Heart right ventricle (tissue), 16 donors: ENCODE results near the gene CHRNB1. TPM values are rescaled to one million over a fixed set of nuclear protein-coding genes. Genes with fewer than 3 reads are reported as not detected.

Source experiments
- ATAC-seq, 8 donors: fragments of 200-7000 bp; cut with Tn5 transposase; one replicate each; pipeline ENCODE4 v1.9.1; 2020; ENCODE audit warnings: mild to moderate bottlenecking in 8 of 8, moderate library complexity in 8 of 8, moderate number of reproducible peaks in 1 of 8
- DNase-seq, 2 donors: peaks; one replicate each; pipeline ENCODE4 v3.0.0-alpha.2; 2020
- H3K27ac ChIP-seq, 10 donors: fragments of 200-600 bp; sonication (generic) in 2 of 10; one replicate each; pipeline versions ENCODE4 v1.5.0 to v1.8.0; 2020 to 2022; ENCODE audit warnings: mild to moderate bottlenecking in 3 of 10
- H3K27me3 ChIP-seq, 7 donors: fragments of 200-600 bp; one replicate each; pipeline ENCODE4 v1.8.0; 2021 to 2022; ENCODE audit warnings: mild to moderate bottlenecking in 2 of 7
- H3K36me3 ChIP-seq, 9 donors: fragments of 200-600 bp; sonication (generic) in 1 of 9; one replicate each; pipeline versions ENCODE4 v1.5.0 to v1.8.0; 2020 to 2022; ENCODE audit warnings: mild to moderate bottlenecking in 2 of 9
- H3K4me1 ChIP-seq, 9 donors: fragments of 200-600 bp; sonication (generic) in 1 of 9; one replicate each; pipeline versions ENCODE4 v1.5.0 to v1.8.0; 2020 to 2022; ENCODE audit warnings: mild to moderate bottlenecking in 4 of 9
- H3K4me3 ChIP-seq, 10 donors: fragments of 200-600 bp; sonication (generic) in 2 of 10; one replicate each; pipeline versions ENCODE4 v1.5.0 to v1.8.0; 2020 to 2022; ENCODE audit warnings: mild to moderate bottlenecking in 7 of 10, moderate library complexity in 2 of 10
- H3K9me3 ChIP-seq, 11 donors: fragments of 200-600 bp in 10 of 11; sonication (generic) in 2 of 11; one replicate each; pipeline versions ENCODE4 v1.5.0 to v1.8.0; 2013 to 2022; ENCODE audit warnings: mild to moderate bottlenecking in 2 of 11, control low read depth in 1 of 11, moderate library complexity in 1 of 11
- CTCF ChIP-seq, 9 donors: fragments of 200-600 bp; sonication (generic) in 2 of 9; IDR thresholded peaks; one replicate each; pipeline versions ENCODE4 v1.5.0 to v1.8.0; 2021 to 2022; ENCODE audit warnings: antibody characterized with exemption in 9 of 9, mild to moderate bottlenecking in 5 of 9, moderate library complexity in 1 of 9
- WGBS, 2 donors: extraction: QIAGEN DNeasy Blood & Tissue Kit; methylation state at CpG; one replicate each; pipeline ENCODE4 v1.1.7; 2013; ENCODE audit warnings: inconsistent platforms in 1 of 2; 5-methylcytosine and 5-hydroxymethylcytosine counted together
- intact Hi-C, 10 donors: fragments of 100-400 bp; cut with DNase I; formaldehyde crosslinking; loops; one replicate each; pipeline versions ENCODE4 v1.11.1 to v1.14.2; 2022
- polyA plus RNA-seq, 2 donors: library from polyadenylated mRNA; stranded (reverse); fragments of 200-250 nt; gene quantifications; one replicate each; pipeline ENCODE4 v1.2.3, GENCODE V29; 2013
- total RNA-seq, 10 donors: library from RNA; stranded (reverse); fragmentation: NEBNext Ultra II Directional in 3 of 10; extraction: Animal tissue kit (Norgen Biotek cat#: 25700) in 3 of 10; gene quantifications; one replicate each; pipeline versions ENCODE4 v1.2.1 to v1.2.4, GENCODE V29; 2021 to 2023
- donor health status: Arrhythmogenic right ventricular cardiomyopathy.
- donor health status: ischemic (EF 13 %, LVEDD 7.1; RV severe dilation, severe dysfunction).
- donor health status: healthy with polysubstance abuse.
- donor health status: DM: no; HTN: yes; CAD: no.
- donor health status: DM: no; HTN: no; CAD: no.
- donor health status: ischemic (EF 25% LVEDD 6.9; RV normal size, moderate dysfunction).
- donor health status: ischemic (EF 25% LVEDD 5.7; RV mildly dilated, moderate dysfunction).
- donor health status: healthy.
- donor health status: DM: yes; HTN: yes; CAD: no.
- donor health status: Ischemic cardiomyopathy.
- donor health status: ischemic (EF 35%, LVEDD 5.7; RV mildly dilated, moderate dysfunction).
- donor health status: nonischemic (EF 11% LVEDD 7.7; RV severe dilation, severe dysfunction).
- donor health status: DM: yes; HTN: yes; CAD: no.
- donor health status: PGD.
- donor health status: ischemic (EF 29% LVEDD 5.4; RV normal size, mild dysfunction).
- donor health status: nonischemic (EF 23%, LVEDD 6.1; RV moderate dilation, normal function).

CHRNB1 gene
- total and polyA plus RNA-seq, 12 donors, result 5.4 to 25.4 (median 10.4) TPM

- Histone ChIP-seq H3K9me3 (no peaks in the 10 kb centered on the region), H3K36me3 (no peaks in the 10 kb centered on the region), H3K27me3 (no peaks in the 10 kb centered on the region), H3K27ac (no peak within 1 kb of the TSS), H3K4me3 (no peak within 1 kb of the TSS), H3K4me1 (no peaks in the 10 kb centered on the region)
- ATAC-seq (no peak), DNase-seq (no peak)
- intact Hi-C loops, result no loop called here
- no peak for TF ChIP-seq CTCF (IDR thresholded peaks at IDR 0.05)
- 68 to 73% methylated on average over 5 of the region's 5 CpGs for WGBS, 2 donors
Observed at GRCh38 chr17:7428557-7428956, 16.3 kb upstream of the CHRNB1 start, which contains the start of gene SPEM3. Gene SPEM3 (plus strand): TSS chr17:7428857. CDS start chr17:7428903, 46 bp downstream.

GRCh38 chr17:7429722-7430121 is 15.1 kb upstream of the CHRNB1 start:
- H3K9me3 ChIP-seq, result no peaks in the 10 kb centered on the region
- no peak overlapping the region for H3K4me3 ChIP-seq
- H3K27ac ChIP-seq, result no peak overlapping the region
- H3K27me3 ChIP-seq, result no peaks in the 10 kb centered on the region
- H3K4me1 ChIP-seq, result peaks cover 0 to under 1% (median 0%) of the 10 kb centered on the region in 9 donors
- 90 to 93% methylated on average over 9 to 10 of the region's 10 CpGs for WGBS, 2 donors
- no peak for ATAC-seq
- no peak for TF ChIP-seq CTCF (IDR thresholded peaks at IDR 0.05)
- intact Hi-C loops, result loop anchor here in 4 of 10 donors (10.0 kb wide), 3 partner anchors 75 to 155 kb away; partner anchors contain the start of genes KCTD11 (in 2 of the 4), TMEM95 (in 2 of the 4), MPDU1 (in 1 of the 4) and TNFSF13 (in 1 of the 4)
- no peaks in the 10 kb centered on the region for H3K36me3 ChIP-seq
- DNase-seq, result no peak

GRCh38 chr17:7431231-7431630 is 13.6 kb upstream of the CHRNB1 start:
- Histone ChIP-seq H3K9me3 (no peaks in the 10 kb centered on the region), H3K4me1 (peaks cover 6 to 16% (median 10%) of the 10 kb centered on the region in 9 donors), H3K4me3 (no peak overlapping the region), H3K36me3 (no peaks in the 10 kb centered on the region), H3K27me3 (no peaks in the 10 kb centered on the region), H3K27ac (no peak overlapping the region)
- ATAC-seq (no peak), DNase-seq (no peak)
- TF ChIP-seq CTCF (IDR thresholded peaks at IDR 0.05), result no peak
- 93 to 94% methylated on average over 1 of the region's 1 CpG for WGBS, 2 donors
- intact Hi-C loops, result loop anchor here in 4 of 10 donors (10.0 kb wide), 3 partner anchors 76 to 154 kb away; partner anchors contain the start of genes KCTD11 (in 2 of the 4), TMEM95 (in 2 of the 4), MPDU1 (in 1 of the 4) and TNFSF13 (in 1 of the 4)

- Histone ChIP-seq H3K9me3 (no peaks in the 10 kb centered on the region), H3K36me3 (no peaks in the 10 kb centered on the region), H3K27me3 (no peaks in the 10 kb centered on the region), H3K4me3 (no peak overlapping the region), H3K27ac (no peak overlapping the region), H3K4me1 (peaks cover 13 to 27% (median 20%) of the 10 kb centered on the region in 9 donors)
- ATAC-seq (no peak), DNase-seq (no peak)
- 90 to 93% methylated on average over 11 of the region's 11 CpGs for WGBS, 2 donors
- intact Hi-C loops, result loop anchor here in 4 of 10 donors (10.0 kb wide), 3 partner anchors 77 to 153 kb away; partner anchors contain the start of genes KCTD11 (in 2 of the 4), TMEM95 (in 2 of the 4), MPDU1 (in 1 of the 4) and TNFSF13 (in 1 of the 4)
- no peak for TF ChIP-seq CTCF (IDR thresholded peaks at IDR 0.05)
Observed at GRCh38 chr17:7432296-7432695, 12.6 kb upstream of the CHRNB1 start.
